ENCODE results near the gene MAP2K5.
A peak's percentile ranks its signal among the peaks of the same experiment; 100 is the strongest.

Gene MAP2K5

DNA sequence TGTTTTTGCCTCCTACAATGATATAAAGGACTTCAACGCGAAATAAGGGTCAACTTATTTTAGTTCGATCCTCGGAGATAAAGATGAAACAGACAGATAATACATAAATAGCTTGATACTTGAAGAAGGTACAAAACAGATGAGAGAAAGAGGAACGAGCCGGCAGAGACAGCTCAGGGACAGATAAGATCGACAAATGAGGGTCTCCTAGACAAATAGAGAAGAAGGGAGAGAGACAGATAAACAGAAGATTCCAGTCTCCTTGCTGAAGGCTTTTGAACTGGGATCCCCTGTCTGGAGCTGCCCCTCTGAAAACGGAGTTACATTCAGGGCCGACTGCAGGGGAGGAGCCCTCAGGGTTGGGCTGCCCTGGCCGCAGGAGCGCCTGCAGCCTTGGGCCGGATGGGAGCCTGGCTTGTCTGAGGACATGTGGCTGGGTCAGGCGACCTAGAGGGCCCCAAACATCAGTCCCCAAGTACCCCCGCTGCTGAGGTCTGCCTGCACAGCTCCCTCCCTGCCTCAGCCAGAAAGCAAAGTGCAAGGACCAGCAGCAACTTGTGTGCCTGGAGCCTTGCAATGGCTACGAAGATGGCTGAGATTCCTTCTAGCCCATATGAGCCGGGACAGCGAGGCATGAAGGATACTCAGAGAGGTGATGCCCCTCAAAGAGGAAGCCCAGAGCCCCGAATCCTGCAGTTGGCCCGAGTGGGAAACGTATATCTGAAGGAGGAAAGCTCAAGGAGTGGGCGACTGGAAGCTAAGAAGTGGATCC lies 281.9 kb downstream of the MAP2K5 start:
- Histone ChIP-seq H4K5ac (ENCODE audit: low read length) (no peak overlapping the region), H3K9ac (ENCODE audit: low read length) (no peak overlapping the region), H3K79me1 (ENCODE audit: low read length) (no peaks in the 10 kb centered on the region), H2BK120ac (ENCODE audit: low read depth, low read length) (no peak overlapping the region), H3K79me2 (ENCODE audit: control insufficient read depth, insufficient read depth, low read length) (no peaks in the 10 kb centered on the region), H3K4me2 (ENCODE audit: low read length) (no peak overlapping the region), H3K27ac (ENCODE audit: low read depth, low read length) (no peak overlapping the region), H3K23ac (ENCODE audit: low read length) (no peak overlapping the region), H3K4ac (ENCODE audit: low read depth, low read length) (no peak overlapping the region), H3K18ac (ENCODE audit: low read length) (no peak overlapping the region), H3K4me3 (ENCODE audit: low read length) (no peak overlapping the region), H3K27me3 (ENCODE audit: insufficient read depth, low read length, poor library complexity) (peaks cover 93% of the 10 kb centered on the region), H3K56ac (ENCODE audit: low read length) (no peak overlapping the region), H2AK5ac (ENCODE audit: low read length) (no peak overlapping the region), H4K8ac (ENCODE audit: low read depth, low read length) (no peak overlapping the region), H3K4me1 (ENCODE audit: control insufficient read depth, low read depth, low read length) (no peaks in the 10 kb centered on the region), H3K36me3 (ENCODE audit: control insufficient read depth, insufficient read depth, low read length) (no peaks in the 10 kb centered on the region), H2BK15ac (replicated peaks; ENCODE audit: low read depth) (no peak overlapping the region), H2BK5ac (ENCODE audit: low read length) (no peak overlapping the region)
- no peak for DNase-seq
- WGBS (ENCODE audit: extremely low coverage, insufficient coverage, low lambda C conversion rate): no CpG with 5 or more reads among the region's 21 CpGs

DNA sequence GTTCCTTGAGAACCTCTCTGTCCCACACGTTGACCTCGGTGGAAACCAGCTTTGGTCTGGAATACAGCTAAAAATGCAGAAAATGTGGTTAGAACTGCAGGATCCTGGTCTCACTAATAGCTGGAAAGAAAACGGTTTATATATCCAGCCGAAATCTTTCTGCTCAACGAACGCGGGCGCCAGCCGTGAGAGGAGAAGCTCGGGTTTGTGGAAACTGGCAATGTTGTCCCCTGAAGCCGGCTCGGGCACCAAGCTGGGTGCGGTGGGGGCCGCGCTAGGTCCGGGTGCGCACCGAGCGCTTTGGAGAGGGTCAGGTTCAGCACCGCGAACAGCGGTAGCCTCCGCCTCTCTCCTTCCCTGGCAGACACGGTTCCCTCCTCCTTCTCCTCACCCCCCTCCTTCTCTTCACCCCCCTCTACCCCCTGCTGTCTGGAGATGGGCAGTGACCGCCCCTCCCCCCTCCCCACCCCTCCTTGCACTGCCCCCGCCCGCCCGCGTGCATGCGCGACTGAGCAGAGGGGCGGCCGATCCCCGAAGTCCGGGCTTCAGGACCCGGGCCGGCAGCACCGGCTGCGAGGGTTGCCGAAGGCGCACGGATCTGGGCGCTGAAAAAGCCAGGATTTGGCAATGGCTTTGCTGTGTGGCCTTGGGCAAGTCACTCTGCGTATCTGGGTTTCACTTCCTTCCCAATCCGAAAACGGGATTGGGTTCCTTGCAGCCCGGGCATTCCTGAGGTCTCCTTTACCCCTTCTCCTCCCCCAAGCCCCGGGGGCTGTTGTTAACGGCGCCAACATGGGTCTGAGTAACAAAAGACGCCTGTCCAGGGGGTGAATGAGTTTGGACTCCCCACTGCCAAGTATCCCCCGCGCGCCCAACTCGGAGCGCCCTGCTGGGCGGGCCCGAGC lies 282.7 kb downstream of the MAP2K5 start, which contains the start of gene SKOR1:
Gene SKOR1, plus strand, starts transcription at position 534 of the 905 bp plus-strand sequence. Its CDS starts 94 bp downstream, at position 628.
- peak; percentile 63 for DNase-seq
- no peak within 1 kb of the TSS for H3K4me3 ChIP-seq (ENCODE audit: low read length)
- no CpG with 5 or more reads among the region's 58 CpGs for WGBS (ENCODE audit: extremely low coverage, insufficient coverage, low lambda C conversion rate)

DNA sequence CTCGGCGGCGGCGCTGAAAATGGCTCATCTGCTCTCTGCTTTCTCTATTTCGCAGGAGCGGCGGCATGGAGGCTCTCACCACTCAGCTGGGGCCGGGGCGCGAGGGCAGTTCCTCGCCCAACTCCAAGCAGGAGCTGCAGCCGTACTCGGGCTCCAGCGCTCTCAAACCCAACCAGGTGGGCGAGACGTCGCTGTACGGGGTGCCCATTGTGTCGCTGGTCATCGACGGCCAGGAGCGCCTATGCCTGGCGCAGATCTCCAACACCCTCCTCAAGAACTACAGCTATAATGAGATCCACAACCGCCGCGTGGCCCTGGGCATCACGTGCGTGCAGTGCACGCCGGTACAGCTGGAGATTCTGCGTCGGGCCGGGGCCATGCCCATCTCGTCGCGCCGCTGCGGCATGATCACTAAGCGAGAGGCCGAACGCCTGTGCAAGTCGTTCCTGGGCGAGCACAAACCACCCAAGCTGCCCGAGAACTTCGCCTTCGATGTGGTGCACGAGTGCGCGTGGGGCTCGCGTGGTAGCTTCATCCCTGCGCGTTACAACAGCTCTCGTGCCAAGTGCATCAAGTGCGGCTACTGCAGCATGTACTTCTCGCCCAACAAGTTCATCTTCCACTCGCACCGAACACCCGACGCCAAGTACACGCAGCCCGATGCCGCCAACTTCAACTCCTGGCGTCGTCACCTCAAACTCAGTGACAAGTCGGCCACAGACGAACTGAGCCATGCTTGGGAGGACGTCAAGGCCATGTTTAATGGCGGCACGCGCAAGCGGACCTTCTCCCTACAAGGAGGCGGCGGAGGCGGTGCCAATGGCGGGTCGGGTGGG lies 283.6 kb downstream of the MAP2K5 start:
- H2BK120ac ChIP-seq (ENCODE audit: low read depth, low read length): no peak overlapping the region
- H3K4me2 ChIP-seq (ENCODE audit: low read length): no peak overlapping the region
- WGBS (ENCODE audit: extremely low coverage, insufficient coverage, low lambda C conversion rate): no CpG with 5 or more reads among the region's 77 CpGs
- H3K18ac ChIP-seq (ENCODE audit: low read length): no peak overlapping the region
- H3K4me1 ChIP-seq (ENCODE audit: control insufficient read depth, low read depth, low read length): no peaks in the 10 kb centered on the region
- H3K4me3 ChIP-seq (ENCODE audit: low read length): no peak overlapping the region
- H3K9ac ChIP-seq (ENCODE audit: low read length): no peak overlapping the region
- H3K36me3 ChIP-seq (ENCODE audit: control insufficient read depth, insufficient read depth, low read length): no peaks in the 10 kb centered on the region
- H3K79me1 ChIP-seq (ENCODE audit: low read length): no peaks in the 10 kb centered on the region
- H3K27ac ChIP-seq (ENCODE audit: low read depth, low read length): no peak overlapping the region
- H3K27me3 ChIP-seq (ENCODE audit: insufficient read depth, low read length, poor library complexity): peaks cover 94% of the 10 kb centered on the region
- H2BK5ac ChIP-seq (ENCODE audit: low read length): no peak overlapping the region
- no peaks in the 10 kb centered on the region for H3K79me2 ChIP-seq (ENCODE audit: control insufficient read depth, insufficient read depth, low read length)
- no peak overlapping the region for H4K5ac ChIP-seq (ENCODE audit: low read length)
- no peak for DNase-seq
- H3K4ac ChIP-seq (ENCODE audit: low read depth, low read length): no peak overlapping the region
- H4K8ac ChIP-seq (ENCODE audit: low read depth, low read length): no peak overlapping the region
- H3K23ac ChIP-seq (ENCODE audit: low read length): peak overlapping the region; percentile 66
- H2AK5ac ChIP-seq (ENCODE audit: low read length): no peak overlapping the region
- H2BK15ac ChIP-seq (replicated peaks; ENCODE audit: low read depth): no peak overlapping the region
- H3K56ac ChIP-seq (ENCODE audit: low read length): no peak overlapping the region

More for the DNA sequence above, 282.7 kb downstream of the MAP2K5 start, which contains the start of gene SKOR1:
- H2BK15ac ChIP-seq (replicated peaks; ENCODE audit: low read depth): no peak within 1 kb of the TSS
- H2AK5ac ChIP-seq (ENCODE audit: low read length): no peak within 1 kb of the TSS
- H3K4me2 ChIP-seq (ENCODE audit: low read length): no peak within 1 kb of the TSS
- H3K9ac ChIP-seq (ENCODE audit: low read length): no peak within 1 kb of the TSS
- no peak within 1 kb of the TSS for H4K5ac ChIP-seq (ENCODE audit: low read length)
- H3K79me2 ChIP-seq (ENCODE audit: control insufficient read depth, insufficient read depth, low read length): no peaks in the 10 kb centered on the region
- H4K8ac ChIP-seq (ENCODE audit: low read depth, low read length): no peak within 1 kb of the TSS
- H3K4ac ChIP-seq (ENCODE audit: low read depth, low read length): no peak within 1 kb of the TSS
- peaks cover 93% of the 10 kb centered on the region for H3K27me3 ChIP-seq (ENCODE audit: insufficient read depth, low read length, poor library complexity)
- H3K4me1 ChIP-seq (ENCODE audit: control insufficient read depth, low read depth, low read length): no peaks in the 10 kb centered on the region
- H3K36me3 ChIP-seq (ENCODE audit: control insufficient read depth, insufficient read depth, low read length): no peaks in the 10 kb centered on the region
- H3K56ac ChIP-seq (ENCODE audit: low read length): no peak within 1 kb of the TSS
- H3K23ac ChIP-seq (ENCODE audit: low read length): peak within 1 kb of the TSS; percentile 66
- H3K79me1 ChIP-seq (ENCODE audit: low read length): no peaks in the 10 kb centered on the region
- no peak within 1 kb of the TSS for H3K18ac ChIP-seq (ENCODE audit: low read length)
- no peak within 1 kb of the TSS for H3K27ac ChIP-seq (ENCODE audit: low read depth, low read length)
- H2BK120ac ChIP-seq (ENCODE audit: low read depth, low read length): no peak within 1 kb of the TSS
- no peak within 1 kb of the TSS for H2BK5ac ChIP-seq (ENCODE audit: low read length)

DNA sequence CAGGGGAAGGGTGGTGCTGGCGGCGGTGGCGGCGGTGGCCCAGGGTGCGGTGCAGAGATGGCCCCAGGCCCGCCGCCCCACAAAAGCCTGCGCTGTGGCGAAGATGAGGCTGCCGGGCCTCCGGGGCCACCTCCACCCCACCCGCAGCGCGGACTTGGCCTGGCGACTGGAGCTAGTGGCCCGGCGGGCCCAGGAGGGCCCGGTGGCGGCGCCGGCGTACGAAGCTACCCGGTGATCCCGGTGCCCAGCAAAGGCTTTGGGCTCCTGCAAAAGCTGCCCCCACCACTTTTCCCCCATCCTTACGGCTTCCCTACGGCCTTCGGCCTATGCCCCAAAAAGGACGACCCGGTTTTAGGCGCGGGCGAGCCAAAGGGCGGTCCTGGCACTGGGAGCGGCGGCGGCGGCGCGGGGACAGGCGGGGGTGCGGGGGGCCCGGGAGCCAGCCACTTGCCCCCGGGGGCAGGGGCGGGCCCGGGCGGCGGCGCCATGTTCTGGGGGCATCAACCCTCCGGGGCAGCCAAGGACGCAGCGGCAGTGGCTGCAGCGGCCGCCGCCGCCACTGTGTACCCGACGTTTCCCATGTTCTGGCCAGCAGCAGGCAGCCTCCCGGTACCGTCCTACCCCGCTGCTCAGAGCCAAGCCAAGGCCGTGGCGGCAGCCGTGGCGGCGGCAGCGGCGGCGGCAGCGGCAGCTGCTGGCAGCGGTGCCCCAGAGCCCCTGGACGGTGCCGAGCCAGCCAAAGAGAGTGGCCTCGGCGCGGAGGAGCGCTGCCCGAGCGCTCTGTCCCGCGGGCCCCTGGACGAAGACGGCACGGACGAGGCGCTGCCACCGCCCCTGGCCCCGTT lies 284.4 kb downstream of the MAP2K5 start:
- no peak overlapping the region for H3K9ac ChIP-seq (ENCODE audit: low read length)
- H3K23ac ChIP-seq (ENCODE audit: low read length): no peak overlapping the region
- H2BK5ac ChIP-seq (ENCODE audit: low read length): no peak overlapping the region
- no peak overlapping the region for H3K27ac ChIP-seq (ENCODE audit: low read depth, low read length)
- no peak overlapping the region for H3K18ac ChIP-seq (ENCODE audit: low read length)
- H4K5ac ChIP-seq (ENCODE audit: low read length): no peak overlapping the region
- no peak overlapping the region for H3K4me3 ChIP-seq (ENCODE audit: low read length)
- WGBS (ENCODE audit: extremely low coverage, insufficient coverage, low lambda C conversion rate): no CpG with 5 or more reads among the region's 88 CpGs
- no peak overlapping the region for H3K4ac ChIP-seq (ENCODE audit: low read depth, low read length)
- no peaks in the 10 kb centered on the region for H3K79me2 ChIP-seq (ENCODE audit: control insufficient read depth, insufficient read depth, low read length)
- no peaks in the 10 kb centered on the region for H3K36me3 ChIP-seq (ENCODE audit: control insufficient read depth, insufficient read depth, low read length)
- H4K8ac ChIP-seq (ENCODE audit: low read depth, low read length): no peak overlapping the region
- DNase-seq: no peak
- no peak overlapping the region for H2BK15ac ChIP-seq (replicated peaks; ENCODE audit: low read depth)
- no peak overlapping the region for H2AK5ac ChIP-seq (ENCODE audit: low read length)
- no peak overlapping the region for H3K56ac ChIP-seq (ENCODE audit: low read length)
- no peak overlapping the region for H2BK120ac ChIP-seq (ENCODE audit: low read depth, low read length)
- H3K4me2 ChIP-seq (ENCODE audit: low read length): no peak overlapping the region
- no peaks in the 10 kb centered on the region for H3K4me1 ChIP-seq (ENCODE audit: control insufficient read depth, low read depth, low read length)
- peaks cover 91% of the 10 kb centered on the region for H3K27me3 ChIP-seq (ENCODE audit: insufficient read depth, low read length, poor library complexity)
- H3K79me1 ChIP-seq (ENCODE audit: low read length): no peaks in the 10 kb centered on the region
